NCI-H345 treated with DMSO at 0.1 percent for 48 hours (cell line): ENCODE measurements around the gene ZBTB48.

ENCODE experiments used
- DNase-seq: peaks from one replicate; lab custom pipeline; 2025; ENCODE audit not compliant: unreplicated experiment; lab: John Stamatoyannopoulos, UW

The ZBTB48 gene

DNA sequence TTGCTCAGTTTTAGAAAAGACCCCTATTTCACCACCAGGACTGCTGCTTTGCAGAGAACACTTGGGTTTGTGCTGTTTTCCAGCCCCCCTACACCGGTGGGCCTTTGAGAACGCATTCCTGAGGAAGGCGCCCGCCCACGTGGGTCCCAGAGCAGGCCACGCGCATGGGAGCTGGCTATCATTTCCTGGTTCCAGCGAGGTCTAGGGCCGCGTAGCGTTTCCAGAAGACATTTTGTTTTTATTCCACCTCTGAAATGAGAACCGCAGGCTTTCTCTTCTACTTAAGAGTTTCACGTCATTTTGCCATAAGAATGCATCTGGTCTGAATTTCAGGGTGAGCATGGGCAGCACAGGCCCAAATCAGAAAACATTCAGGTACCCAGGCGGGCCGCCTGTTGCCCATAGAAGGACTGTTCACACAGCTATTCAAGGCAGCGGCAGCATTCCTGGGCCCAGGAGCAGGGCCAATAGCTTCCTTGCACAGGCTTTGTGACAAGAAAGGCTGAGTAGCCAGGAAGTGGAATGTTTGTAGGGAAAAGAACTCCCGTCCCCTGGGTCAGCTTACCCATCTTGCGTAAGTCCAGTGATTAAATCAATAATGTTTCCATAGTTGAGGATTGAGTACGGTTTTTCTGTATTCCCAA is 24.2 kb downstream of the ZBTB48 start:
- no peak for DNase-seq

DNA sequence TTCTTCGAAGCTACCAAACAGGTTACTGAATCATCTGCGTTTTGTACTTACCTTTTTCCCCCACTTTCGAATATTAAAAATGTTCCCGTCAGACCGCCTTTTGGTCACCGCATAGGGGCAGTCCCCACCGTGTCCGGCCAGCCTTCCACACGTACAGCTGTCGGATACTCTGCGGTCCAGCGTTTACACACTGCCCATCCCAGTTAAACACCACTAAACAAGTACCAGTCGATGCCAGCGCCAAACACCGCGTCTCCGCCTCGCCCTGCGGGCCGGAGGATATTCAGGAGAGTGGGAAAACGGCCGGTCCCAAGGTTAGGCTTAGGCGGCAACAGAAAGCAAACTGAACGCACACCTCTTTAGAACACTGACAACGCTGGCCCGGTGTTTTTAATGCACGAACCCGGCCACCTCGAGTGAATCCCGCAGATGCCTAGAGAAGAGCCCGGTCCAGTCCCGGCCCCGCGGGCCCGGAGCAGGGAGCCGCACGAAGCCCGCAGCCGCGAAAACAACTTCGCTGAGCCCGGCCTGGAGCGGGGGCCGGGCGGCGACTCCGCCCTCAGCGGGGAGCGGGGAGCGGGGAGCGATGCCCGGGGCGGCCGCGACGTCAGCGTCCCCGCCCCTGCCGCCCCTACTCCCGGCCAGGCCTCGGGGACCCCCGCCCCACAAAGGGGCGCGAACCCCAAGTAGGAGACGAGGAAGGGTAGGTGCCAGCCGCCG is 33.0 kb downstream of the ZBTB48 start:
- no peak for DNase-seq

DNA sequence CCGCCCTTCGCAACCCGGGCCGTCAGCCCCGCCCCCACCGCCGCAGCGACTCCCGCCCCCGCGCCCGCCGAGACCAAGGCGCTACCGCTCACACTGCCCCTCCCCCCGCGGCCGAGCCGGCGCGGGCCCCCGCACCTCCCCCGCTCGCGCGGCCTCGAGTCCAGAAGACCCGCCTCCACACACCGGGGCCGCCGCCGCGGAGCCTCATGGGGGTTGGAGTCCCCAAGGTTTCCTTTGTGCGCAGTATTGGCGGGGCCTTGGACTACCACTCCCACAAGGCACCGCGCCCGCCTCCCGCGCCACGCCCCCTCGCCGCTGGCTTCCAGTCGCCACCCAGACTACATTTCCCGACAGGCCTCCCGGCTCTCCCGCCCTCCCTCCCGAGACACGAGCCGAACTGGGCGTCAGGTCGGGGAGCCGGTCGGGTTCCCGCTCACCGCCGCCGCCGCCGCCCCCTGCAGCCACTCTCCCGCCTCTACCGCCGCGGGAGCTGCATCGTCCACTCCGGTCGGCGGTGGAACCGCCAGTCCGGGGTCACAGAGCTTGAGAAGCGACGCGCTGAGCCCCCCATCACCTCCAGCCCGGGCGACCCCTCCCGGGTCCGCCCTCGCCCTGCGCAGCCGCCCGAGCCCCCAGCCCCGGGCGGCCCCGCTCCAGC is 33.7 kb downstream of the ZBTB48 start, which contains the start of gene PHF13:
PHF13 (plus strand) TSS at position 371 of the 658 bp plus-strand sequence. CDS start 336 bp downstream, outside the sequence.
- DNase-seq = peak; percentile 98

DNA sequence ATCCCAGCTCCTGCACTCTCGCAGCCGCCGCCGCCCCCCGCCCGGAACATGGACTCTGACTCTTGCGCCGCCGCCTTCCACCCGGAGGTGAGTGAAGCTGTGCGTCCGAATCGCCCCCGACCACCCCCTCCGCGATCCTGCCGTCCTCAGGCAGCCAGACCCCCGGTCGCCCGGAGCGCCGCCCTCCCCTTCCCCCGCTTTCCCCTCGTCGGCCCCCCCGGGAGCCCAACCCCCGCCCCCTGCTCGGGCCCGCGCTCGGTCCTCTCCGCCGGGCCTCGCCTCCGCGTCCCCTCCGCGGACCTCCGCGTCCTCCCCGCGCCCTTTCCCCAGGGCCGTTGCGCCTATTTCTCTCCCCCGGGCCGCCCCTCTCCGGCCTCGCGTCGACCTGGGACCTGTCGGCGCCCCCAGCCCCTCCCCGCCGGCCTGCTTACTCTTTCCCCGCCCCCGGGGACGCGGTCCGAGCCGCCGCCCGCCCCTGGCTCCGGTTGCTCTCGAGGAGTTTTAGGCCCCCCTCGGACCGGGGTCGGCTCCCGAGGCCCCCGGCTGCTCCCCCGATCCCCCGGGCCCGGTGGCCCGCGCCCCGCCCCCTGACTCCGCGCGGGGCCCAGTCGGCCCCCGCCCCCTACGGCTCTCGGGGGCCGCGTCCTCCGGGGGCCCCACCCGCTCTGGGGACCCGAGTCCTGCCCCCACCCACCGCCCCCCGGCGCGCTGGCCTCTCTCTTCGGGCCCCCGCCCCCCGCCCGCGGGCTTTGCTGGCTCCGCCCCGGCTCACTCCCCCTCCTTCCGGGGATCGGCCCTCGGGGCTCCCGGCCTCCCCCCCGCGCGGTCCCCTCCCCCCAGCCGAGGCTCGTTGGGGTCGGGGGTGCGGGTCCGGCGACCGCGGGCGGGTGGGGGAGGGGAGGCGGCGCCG is 34.5 kb downstream of the ZBTB48 start:
- DNase-seq = no peak

DNA sequence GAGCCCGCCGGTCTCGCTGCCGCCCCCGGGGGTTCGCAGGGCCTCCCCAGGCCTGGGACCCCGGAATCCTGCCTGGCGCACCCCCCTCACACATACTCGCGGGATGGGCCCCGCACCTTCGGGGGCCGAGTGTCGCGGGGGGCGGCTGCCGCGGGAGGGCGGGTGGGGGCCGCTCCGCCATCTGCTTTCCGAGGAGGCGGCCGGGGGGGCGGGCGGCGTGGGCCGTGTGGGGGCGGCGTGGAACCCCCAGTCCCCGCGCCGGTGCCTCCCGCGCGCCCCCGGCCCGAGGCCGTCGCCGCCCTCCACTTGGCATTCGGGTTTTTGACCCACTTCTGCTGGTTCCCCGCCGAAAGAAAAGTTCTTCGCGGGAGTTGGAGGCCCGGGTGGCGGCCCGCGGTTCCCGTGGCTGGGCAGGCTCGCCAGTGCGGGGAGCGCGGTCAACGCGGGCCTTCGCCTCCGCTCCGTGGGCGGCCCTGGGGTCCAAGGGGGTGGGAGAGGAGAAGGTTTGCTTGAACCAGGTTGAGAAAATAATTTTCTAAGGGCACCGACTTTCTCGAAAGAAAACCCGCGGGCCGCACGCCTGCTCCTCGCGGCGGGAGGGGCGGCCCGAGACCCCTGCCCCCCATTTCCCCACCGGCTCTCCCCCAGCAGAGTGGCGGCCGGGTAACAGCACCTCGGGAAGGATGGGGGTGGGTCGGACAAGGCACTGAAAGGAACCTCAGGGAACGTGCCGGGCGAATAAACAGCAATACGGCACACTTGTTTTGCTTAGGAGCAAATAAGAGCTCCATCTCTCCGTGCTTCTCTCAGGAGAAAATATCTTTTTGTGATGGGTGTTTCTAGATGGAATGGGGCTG is 35.4 kb downstream of the ZBTB48 start:
- no peak for DNase-seq

DNA sequence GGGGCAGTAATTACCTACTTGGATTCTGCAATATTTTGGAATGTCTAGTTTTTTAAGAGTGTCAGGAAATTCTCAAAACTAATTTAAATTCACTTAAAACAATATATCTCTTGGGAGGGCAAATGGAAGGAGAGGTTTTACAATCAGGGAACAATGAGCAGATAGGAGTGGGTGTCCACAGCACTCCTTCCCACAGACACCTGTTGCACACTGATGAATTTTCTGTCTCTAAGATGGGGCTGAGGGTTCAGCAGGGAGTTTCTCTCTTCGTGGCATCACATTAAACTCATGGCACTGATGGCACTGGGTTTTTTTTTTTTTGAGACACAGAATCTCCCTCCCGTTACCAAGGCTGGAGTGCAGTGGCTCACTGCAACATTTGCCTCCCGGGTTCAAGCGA is 39.3 kb downstream of the ZBTB48 start:
- no peak for DNase-seq

DNA sequence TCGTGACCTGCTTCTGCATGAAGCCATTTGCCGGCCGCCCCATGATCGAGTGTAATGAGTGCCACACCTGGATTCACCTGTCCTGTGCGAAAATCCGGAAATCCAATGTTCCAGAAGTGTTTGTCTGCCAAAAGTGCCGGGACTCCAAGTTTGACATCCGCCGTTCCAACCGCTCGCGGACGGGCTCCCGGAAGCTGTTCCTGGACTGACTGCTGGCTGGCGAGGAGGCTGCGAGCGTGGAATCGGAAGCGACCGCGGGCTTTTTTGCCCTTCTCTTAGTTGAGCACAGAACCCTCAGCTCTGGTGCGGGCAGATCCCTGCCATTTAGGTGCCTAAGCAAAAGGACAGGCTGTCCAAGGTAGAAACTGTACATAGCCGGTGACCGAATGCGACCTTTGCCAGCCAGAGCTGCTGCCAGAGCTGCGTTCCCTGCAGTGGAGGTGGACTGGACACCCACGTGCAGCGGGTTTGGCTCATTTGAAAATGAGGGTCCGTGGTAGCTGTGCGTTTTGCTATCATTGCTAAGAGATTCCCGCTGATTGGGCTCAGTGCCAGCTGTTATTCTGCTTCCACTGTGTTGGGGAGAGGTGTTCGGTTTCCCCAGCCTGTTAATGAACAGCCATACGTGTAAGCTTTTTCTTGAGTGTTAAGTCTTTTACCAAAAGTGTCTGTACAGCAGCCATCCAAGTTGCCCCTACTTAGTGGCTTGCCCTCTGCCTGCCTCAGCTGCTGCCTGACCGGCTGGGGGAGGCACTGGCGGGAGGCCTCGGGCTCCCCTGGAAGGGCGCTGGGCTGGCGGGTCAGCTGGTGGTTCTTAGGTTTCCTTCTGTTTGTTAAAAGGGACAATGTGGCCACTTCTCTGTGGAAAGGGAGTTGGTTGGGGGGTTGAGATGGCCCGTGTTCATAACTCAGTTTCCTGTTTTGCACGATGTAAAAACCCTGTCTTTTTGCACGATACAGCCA is 41.9 kb downstream of the ZBTB48 start:
- DNase-seq = no peak

DNA sequence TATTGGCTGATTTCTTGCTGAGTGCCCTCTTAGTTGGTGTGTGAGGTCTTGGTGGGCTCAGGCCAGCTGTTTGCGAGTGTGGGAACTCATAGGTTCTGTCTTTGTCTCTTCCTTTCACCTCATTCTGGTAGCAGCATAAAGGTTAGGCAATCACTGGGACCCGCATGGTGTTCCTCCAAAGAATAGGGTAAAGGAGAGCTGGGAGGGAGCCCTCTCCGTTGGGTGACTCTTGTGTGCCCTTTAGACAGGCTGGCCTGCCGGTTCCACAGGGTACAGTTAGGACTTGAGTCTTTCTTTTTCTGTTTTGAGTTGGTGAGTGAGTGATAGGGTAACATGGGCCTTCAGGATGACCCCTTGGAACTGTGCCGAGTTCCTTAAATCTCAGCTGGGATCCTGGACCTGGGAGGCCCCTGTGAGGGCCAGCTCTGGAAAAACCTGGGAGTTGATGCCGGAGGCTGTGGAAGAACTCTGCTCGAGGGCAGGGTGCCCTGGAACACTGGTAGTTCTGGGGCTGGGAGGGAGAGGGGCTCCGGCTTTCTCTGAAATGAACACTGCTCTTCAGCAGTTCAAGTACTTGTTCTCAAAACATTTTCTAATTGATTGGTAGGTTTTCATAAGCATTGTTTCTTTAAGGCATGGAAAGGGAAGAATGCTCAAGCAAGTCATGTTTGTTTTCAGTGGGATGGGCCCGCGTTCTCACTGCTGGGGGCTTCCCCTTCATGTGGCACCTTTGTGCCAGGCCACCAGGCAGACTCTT is 42.8 kb downstream of the ZBTB48 start:
- DNase-seq = no peak

DNA sequence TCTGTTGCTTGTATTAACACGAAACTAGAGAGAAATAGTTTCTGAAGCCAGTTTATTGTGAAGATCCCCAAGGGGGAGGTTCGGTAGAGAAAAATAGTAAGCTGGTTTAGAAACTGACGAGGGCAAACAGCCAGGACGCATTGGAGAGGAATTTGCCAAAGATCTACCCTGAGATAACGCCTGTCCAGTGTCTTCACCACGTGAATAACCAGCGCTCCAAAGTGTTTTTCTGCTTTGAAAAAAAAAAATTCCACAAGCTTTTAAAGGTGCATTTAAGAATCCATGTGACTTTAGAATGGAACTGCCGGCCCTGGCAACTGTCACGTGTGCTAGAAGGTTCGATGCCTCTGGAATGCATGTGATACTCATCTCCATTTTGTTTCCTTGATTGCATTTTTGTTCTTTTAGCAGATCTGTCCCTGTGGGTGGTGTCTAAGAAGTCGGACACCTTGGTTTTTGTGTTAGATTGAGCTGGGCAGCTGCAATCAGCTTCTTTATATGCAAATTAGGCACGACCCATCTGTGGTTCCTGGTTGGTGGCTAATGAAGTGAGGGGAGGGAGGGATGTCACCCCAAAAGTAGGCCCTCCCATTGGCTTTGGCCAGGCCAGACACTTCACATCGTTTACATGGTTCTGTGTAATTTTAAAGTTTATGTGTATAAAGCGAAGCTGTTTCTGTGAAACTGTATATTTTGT is 43.6 kb downstream of the ZBTB48 start:
- DNase-seq = no peak

DNA sequence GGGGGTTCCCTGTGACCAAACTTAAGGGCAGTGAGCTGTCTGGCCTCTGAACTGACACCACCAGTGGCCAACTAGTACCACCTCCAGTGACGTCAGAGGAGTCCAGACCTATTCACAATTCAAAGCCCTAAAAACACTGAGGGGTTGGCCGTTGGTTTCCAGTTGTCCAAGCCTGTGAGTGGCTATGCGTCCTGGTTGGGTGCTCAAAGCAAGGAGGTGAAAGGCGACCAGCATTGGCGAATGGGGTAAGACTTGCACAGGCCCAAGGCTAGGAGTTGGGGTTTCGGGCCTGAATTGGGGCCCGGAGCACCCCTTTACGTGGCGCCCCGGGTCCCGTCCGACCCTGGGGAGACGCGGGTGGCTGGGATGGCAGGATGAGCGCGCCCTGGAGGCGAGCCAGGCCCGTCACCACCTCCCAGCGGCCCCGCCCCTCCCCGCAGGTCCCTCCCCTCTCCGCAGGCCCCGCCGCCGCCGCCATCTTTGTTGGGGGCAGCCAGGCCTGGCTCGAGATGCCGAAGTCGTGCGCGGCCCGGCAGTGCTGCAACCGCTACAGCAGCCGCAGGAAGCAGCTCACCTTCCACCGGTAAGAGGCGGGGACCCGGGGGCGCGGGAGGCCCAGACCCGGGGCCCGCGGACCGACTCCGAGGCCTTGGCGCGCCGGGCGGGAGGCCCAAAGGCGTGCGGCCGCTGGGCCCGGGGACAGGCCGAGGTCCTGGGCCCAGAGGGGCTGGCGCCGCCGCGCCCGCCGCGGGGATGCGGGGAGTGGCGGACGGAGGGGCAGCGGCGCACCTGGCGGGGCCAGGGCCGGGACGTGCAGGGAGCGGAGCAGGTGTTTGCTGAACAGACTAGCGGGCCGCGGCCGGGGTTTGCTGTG is 45.2 kb downstream of the ZBTB48 start, which contains the start of gene THAP3:
THAP3 (plus strand) TSS at position 159 of the 874 bp plus-strand sequence; CDS start at position 510, 351 bp downstream.
- peak; percentile 61 for DNase-seq

DNA sequence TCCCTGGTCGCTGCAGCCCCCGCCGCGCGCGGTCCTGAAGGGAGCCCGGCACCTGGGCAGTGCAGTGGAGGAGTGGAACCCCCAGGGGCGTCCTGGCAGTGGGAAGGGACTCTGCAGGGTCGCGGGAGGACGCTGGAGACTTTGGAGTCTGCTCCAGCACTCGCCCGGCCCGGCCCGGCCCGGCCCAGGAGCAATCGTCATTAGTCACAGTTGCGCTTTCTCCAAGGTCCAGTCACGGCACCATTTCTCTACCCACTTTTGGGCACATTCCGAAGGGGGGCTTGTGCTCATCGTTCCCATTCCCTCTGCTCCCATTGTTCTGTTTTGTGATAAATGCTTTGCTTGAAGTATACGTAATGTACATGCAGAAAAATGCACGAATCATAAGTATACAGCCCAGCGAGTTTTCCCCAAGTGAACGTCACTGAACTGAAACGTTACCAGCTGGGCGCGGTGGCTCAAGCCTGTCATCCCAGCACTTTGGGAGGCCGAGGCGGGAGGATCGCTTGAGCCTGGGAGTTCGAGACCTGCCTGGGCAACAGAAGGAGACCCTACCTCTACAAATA is 45.9 kb downstream of the ZBTB48 start:
- DNase-seq = no peak

DNA sequence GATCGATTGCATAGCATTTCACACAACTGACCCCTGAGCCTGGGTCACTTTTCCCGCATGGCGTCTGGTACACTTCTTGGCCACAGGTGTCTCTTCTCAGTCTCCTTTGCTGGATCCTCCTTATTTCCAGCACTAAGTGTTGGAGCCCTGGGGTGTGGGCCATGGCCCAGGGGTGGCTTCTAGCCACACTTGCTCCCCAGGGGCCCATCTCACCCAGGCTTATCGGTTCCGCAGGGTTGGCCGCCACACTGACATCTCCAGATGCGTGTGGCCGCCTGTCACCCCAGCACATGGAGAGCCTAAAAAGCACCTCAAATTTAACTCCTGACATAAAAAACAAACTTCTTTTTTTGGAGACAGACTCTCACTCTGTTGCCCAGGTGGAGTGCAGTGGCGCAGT is 47.2 kb downstream of the ZBTB48 start:
- DNase-seq = no peak

DNA sequence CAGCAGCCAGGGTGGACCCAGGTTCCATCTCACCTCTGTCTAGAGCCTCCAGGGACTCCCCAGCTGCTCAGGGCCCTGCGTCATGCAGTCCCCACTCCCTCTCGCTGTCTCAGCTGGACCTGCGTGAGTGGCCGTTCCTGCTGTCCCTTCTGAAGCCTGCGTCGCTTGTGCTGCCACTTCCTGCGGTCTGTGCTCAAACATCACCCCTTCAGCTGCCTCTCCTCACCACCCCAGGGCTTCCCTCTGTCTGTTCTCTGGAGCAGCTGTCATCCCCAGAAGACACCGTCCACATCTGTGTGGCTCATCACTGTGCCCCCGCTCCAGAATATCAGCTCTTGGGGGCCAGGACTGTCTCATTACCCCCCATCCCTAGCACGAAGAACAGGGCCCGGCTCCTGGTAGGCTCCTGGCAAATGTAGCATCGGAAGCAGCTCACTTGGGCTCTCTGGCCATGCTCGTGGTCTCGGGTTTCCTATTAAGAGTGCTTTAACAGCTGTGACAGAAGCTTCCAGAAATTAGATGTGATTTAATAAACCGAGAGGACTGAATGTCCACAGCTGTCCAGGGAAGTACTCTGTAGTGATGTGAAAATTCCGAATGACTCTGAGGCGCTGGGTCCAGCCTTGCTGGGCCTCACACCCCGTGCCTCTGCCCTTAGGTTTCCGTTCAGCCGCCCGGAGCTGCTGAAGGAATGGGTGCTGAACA is 48.2 kb downstream of the ZBTB48 start:
- DNase-seq = no peak

DNA sequence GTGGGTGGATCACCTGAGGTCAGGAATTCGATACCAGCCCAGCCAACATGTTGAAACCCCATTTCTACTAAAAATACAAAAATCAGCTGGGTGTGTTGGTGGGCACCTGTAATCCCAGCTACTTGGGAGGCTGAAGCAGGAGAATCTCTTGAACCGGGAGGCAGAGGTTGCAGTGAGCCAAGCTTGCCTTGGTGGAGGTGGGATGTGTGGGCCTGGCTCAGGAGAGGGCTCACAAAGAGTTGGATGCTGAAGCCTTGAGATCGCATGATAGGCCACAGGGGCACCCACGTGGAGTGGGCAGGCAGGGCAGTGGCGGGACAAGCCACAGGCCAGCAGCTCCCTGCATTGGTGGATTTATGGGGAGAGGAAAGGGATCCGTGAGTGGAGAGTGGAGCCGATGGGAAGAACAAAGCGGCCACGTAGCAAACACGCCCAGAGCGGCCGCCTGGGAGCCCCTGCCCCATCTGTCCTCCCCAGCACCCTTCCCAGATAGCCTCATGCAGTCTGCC is 49.2 kb downstream of the ZBTB48 start:
- DNase-seq = no peak

DNA sequence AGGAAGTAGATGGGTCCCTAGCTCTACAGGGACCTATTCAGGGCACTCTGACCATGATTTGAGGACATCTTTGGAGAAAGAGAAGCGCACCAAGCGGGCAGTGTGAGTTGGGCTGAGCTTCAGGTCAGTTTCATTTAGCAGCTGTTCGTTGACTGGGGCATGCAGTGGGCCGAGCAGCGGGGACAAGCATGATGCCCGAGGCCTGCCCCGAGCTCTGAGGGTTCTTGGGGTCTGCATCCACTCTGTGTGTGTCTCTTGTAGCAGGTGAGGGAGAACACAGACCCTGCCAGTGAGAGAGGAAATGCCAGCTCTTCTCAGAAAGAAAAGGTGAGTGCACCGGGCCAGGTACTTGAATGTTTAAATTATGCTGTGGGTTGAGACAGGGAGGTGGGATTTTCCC is 50.2 kb downstream of the ZBTB48 start:
- no peak for DNase-seq
